ENCODE data around the gene STK16. TPM values are rescaled to one million over a fixed set of nuclear protein-coding genes. Genes with fewer than 3 reads are reported as not detected.

Gene STK16
- total and polyA plus RNA-seq, 2 of the 13 experiments (the other 11 are each of a cell fraction or from before 2014, with no cell fraction given) = 28.0 to 50.9 TPM

DNA sequence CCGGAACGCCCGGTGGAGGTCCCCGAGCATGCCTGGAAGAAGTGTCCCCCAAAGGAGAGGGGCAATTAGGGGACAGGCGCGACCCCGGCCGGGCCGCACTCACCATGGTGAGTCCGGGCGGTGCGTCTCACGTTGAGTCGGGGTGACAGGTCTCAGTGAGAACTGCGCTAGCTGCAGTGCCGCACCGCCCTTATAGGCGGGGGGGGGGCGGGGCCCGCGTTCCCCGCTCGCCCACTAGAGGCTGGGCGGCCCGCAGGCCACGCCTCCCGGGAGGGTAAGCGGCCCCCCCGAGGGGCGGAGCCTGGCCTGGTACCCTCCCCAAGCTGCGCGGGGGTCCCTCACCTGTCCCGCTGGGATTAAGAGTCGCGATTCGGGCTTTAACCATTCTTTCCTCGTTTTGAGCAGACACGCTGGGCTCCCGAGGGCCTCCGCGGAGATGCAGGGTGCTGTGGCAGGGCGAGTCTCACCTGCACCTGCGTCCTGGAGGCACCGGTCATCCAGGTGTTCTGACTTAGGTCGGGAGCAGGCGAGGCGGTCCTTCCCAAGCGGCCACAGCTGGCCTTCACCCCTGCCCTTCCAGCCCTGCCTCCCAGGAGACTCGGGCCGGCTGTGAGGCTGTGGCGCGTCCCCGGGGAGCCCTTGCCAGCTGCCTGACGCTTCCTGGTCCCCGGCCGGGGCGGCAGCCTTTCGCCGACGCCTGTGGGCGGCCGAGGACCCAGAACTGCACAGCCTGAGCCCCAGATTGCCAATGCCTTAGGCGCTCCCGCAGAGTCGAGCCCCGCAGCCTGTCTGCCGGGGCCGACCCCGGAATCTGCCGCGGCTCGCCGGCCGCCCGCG, 8.7 kb downstream of the STK16 start, which contains the start of gene TUBA4A (continued):
- peak; percentile 72 for TF ChIP-seq HNRNPLL (IDR thresholded peaks at IDR 0.05; ENCODE audit: low read depth, low read length, poor library complexity, severe bottlenecking)
- TF ChIP-seq NFE2L2 (IDR thresholded peaks at IDR 0.05; ENCODE audit: low read length) = no peak
- TF ChIP-seq, protein P1, sequence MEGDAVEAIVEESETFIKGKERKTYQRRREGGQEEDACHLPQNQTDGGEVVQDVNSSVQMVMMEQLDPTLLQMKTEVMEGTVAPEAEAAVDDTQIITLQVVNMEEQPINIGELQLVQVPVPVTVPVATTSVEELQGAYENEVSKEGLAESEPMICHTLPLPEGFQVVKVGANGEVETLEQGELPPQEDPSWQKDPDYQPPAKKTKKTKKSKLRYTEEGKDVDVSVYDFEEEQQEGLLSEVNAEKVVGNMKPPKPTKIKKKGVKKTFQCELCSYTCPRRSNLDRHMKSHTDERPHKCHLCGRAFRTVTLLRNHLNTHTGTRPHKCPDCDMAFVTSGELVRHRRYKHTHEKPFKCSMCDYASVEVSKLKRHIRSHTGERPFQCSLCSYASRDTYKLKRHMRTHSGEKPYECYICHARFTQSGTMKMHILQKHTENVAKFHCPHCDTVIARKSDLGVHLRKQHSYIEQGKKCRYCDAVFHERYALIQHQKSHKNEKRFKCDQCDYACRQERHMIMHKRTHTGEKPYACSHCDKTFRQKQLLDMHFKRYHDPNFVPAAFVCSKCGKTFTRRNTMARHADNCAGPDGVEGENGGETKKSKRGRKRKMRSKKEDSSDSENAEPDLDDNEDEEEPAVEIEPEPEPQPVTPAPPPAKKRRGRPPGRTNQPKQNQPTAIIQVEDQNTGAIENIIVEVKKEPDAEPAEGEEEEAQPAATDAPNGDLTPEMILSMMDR (CRISPR knock-in tag; IDR thresholded peaks at IDR 0.05) = peak; percentile 6; the same call in 1 of the 2 replicates
- TF ChIP-seq ZC3H13 (CRISPR knock-in tag; IDR thresholded peaks at IDR 0.05) = 0 out of 2 replicates have a peak, but pooled peaks have one; percentile 25
- TF ChIP-seq ZMYM4 (CRISPR knock-in tag; IDR thresholded peaks at IDR 0.05) = peak; percentile 44; the same call in 1 of the 2 replicates
- TF ChIP-seq KDM5B (CRISPR knock-in tag; IDR thresholded peaks at IDR 0.05; ENCODE audit: borderline replicate concordance) = peak; percentile 30
- TF ChIP-seq, protein P2, sequence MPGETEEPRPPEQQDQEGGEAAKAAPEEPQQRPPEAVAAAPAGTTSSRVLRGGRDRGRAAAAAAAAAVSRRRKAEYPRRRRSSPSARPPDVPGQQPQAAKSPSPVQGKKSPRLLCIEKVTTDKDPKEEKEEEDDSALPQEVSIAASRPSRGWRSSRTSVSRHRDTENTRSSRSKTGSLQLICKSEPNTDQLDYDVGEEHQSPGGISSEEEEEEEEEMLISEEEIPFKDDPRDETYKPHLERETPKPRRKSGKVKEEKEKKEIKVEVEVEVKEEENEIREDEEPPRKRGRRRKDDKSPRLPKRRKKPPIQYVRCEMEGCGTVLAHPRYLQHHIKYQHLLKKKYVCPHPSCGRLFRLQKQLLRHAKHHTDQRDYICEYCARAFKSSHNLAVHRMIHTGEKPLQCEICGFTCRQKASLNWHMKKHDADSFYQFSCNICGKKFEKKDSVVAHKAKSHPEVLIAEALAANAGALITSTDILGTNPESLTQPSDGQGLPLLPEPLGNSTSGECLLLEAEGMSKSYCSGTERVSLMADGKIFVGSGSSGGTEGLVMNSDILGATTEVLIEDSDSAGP (CRISPR knock-in tag; IDR thresholded peaks at IDR 0.05; ENCODE audit: borderline replicate concordance) = peak; percentile 64; the same call in 1 of the 2 replicates
- peak; percentile 77 for TF ChIP-seq ARID4A (CRISPR knock-in tag; IDR thresholded peaks at IDR 0.05; ENCODE audit: borderline replicate concordance)
- 0 out of 2 replicates have a peak, but pooled peaks have one; percentile 33 for TF ChIP-seq DR1 (CRISPR knock-in tag; IDR thresholded peaks at IDR 0.05)
- TF ChIP-seq ZNF44 (CRISPR knock-in tag; IDR thresholded peaks at IDR 0.05) = 0 out of 2 replicates have a peak, but pooled peaks have one; percentile 82
- TF ChIP-seq, protein P3, sequence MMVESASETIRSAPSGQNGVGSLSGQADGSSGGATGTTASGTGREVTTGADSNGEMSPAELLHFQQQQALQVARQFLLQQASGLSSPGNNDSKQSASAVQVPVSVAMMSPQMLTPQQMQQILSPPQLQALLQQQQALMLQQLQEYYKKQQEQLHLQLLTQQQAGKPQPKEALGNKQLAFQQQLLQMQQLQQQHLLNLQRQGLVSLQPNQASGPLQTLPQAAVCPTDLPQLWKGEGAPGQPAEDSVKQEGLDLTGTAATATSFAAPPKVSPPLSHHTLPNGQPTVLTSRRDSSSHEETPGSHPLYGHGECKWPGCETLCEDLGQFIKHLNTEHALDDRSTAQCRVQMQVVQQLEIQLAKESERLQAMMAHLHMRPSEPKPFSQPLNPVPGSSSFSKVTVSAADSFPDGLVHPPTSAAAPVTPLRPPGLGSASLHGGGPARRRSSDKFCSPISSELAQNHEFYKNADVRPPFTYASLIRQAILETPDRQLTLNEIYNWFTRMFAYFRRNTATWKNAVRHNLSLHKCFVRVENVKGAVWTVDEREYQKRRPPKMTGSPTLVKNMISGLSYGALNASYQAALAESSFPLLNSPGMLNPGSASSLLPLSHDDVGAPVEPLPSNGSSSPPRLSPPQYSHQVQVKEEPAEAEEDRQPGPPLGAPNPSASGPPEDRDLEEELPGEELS (CRISPR knock-in tag; IDR thresholded peaks at IDR 0.05) = peak; percentile 45
- peak; percentile 65 for TF ChIP-seq TAF15 (IDR thresholded peaks at IDR 0.05; ENCODE audit: low read depth, low read length, poor library complexity, severe bottlenecking)
- TF ChIP-seq CSRNP1 (CRISPR knock-in tag; IDR thresholded peaks at IDR 0.05) = peak; percentile 66; the same call in 1 of the 2 replicates
- TF ChIP-seq, protein P4, sequence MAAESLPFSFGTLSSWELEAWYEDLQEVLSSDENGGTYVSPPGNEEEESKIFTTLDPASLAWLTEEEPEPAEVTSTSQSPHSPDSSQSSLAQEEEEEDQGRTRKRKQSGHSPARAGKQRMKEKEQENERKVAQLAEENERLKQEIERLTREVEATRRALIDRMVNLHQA (CRISPR knock-in tag; IDR thresholded peaks at IDR 0.05) = no peak
- TF ChIP-seq ZNF224 (CRISPR knock-in tag; IDR thresholded peaks at IDR 0.05) = peak; percentile 87; the same call in 1 of the 2 replicates
